ENCODE data around the gene CTTN.

GRCh38 chr11:70436501-70436860, 38.2 kb downstream of the CTTN start:
- TF ChIP-seq POLR2A (IDR thresholded peaks at IDR 0.05) (no peak), EP300 (IDR thresholded peaks at IDR 0.05) (no peak), CTCF (IDR thresholded peaks at IDR 0.05) (no peak), POLR2AphosphoS5 (IDR thresholded peaks at IDR 0.05) (no peak)
